CD4-positive, alpha-beta T cell (primary cell): Measurements from ENCODE around the gene NR3C2. TPM values are rescaled to one million over a fixed set of nuclear protein-coding genes. Genes with fewer than 3 reads are reported as not detected.

ENCODE experiments used
- ATAC-seq: fragments of 200-7000 bp; cut with Tn5 transposase; one replicate; pipeline ENCODE4 v1.10.0; 2022; ENCODE audit warnings: mild to moderate bottlenecking; ENCODE audit not compliant: poor library complexity
- CTCF ChIA-PET: fragments of 350-600 bp; sonication (Branson Sonifier 250); formaldehyde crosslinking; loops from one replicate; lab custom pipeline; 2021; ENCODE audit warnings: antibody characterized with exemption, inconsistent platforms; lab: Charles Lee
- POLR2A ChIA-PET: fragments of 350-600 bp; sonication (Branson Sonifier 250); formaldehyde crosslinking; loops from one replicate; lab custom pipeline; 2021; ENCODE audit warnings: antibody characterized with exemption, inconsistent platforms; lab: Charles Lee
- DNase-seq, 14 experiments: peaks; one replicate each; pipeline ENCODE4 v3.0.0-alpha.2; 2013 to 2020; ENCODE audit warnings: mixed read lengths in 2 of 14
- H3K27ac ChIP-seq, 2 donors: one replicate each; pipeline versions ENCODE4 v1.5.1 to v1.7.0; 2013; ENCODE audit warnings: low read length in 2 of 2, low read depth in 1 of 2, mild to moderate bottlenecking in 1 of 2
- H3K27me3 ChIP-seq, 2 experiments: 1 replicate in 1 of 2; 2 replicates in 1 of 2; pipeline versions ENCODE4 v1.6.1 to v1.7.0; 2013; ENCODE audit warnings: low read length in 2 of 2, control low read depth in 1 of 2, mild to moderate bottlenecking in 1 of 2, moderate library complexity in 1 of 2; ENCODE audit not compliant: insufficient read depth in 2 of 2, control insufficient read depth in 1 of 2
- H3K36me3 ChIP-seq: one replicate; pipeline ENCODE4 v1.6.1; 2013; ENCODE audit warnings: low read length, control low read depth; ENCODE audit not compliant: insufficient read depth
- H3K4me1 ChIP-seq: one replicate; pipeline ENCODE4 v1.6.1; 2013; ENCODE audit warnings: low read length, control low read depth; ENCODE audit not compliant: insufficient read depth
- H3K4me3 ChIP-seq: one replicate; pipeline ENCODE4 v1.5.1; 2013; ENCODE audit warnings: mild to moderate bottlenecking, low read length, moderate library complexity
- H3K9me3 ChIP-seq, 2 experiments: 1 replicate in 1 of 2; 2 replicates in 1 of 2; pipeline versions ENCODE4 v1.6.1 to v1.7.0; 2013; ENCODE audit warnings: low read length in 2 of 2, mild to moderate bottlenecking in 2 of 2, control low read depth in 1 of 2, moderate library complexity in 1 of 2; ENCODE audit not compliant: control insufficient read depth in 1 of 2, insufficient read depth in 1 of 2
- H3K27ac Mint-ChIP-seq: one replicate; pipeline ENCODE4 v1.8.0; 2020; ENCODE audit warnings: mixed read lengths
- H3K27me3 Mint-ChIP-seq: one replicate; pipeline ENCODE4 v1.8.0; 2021; ENCODE audit warnings: mixed read lengths
- H3K36me3 Mint-ChIP-seq: one replicate; pipeline ENCODE4 v1.8.0; 2021; ENCODE audit warnings: low read depth, mixed read lengths
- H3K4me1 Mint-ChIP-seq: one replicate; pipeline ENCODE4 v1.8.0; 2021; ENCODE audit warnings: low read depth, mixed read lengths
- H3K4me3 Mint-ChIP-seq: one replicate; pipeline ENCODE4 v1.8.0; 2020; ENCODE audit warnings: mild to moderate bottlenecking, mixed read lengths
- H3K9me3 Mint-ChIP-seq: one replicate; pipeline ENCODE4 v1.8.0; 2020; ENCODE audit warnings: mixed read lengths
- CTCF ChIP-seq: fragments of 200-600 bp; IDR thresholded peaks from one replicate; pipeline ENCODE4 v1.8.0; 2022; ENCODE audit warnings: antibody characterized with exemption, mild to moderate bottlenecking
- intact Hi-C, 2 experiments: fragments of 100-400 bp; cut with DNase I in 1 of 2; cut with micrococcal nuclease in 1 of 2; formaldehyde crosslinking; loops; one replicate each; pipeline versions ENCODE4 v1.15.1 to v1.9.0; 2023 to 2025; cut with DNase I, micrococcal nuclease
- total RNA-seq, 174 experiments: library from RNA in 2 of 174; stranded (reverse) in 2 of 174; gene quantifications; one replicate each; pipeline ENCODE4 v1.2.3 and lab custom pipeline; 2021 to 2026

Gene NR3C2
- total RNA-seq, 2 experiments from 2014 or later: 31.6 to 35.0 TPM

GRCh38 chr4:148095346-148095923 lies 346.8 kb downstream of the NR3C2 start:
- H3K4me1 ChIP-seq: no peaks in the 10 kb centered on the region
- Mint-ChIP-seq H3K27me3 (no peaks in the 10 kb centered on the region), H3K4me1 (peaks cover 12% of the 10 kb centered on the region), H3K27ac (no peak overlapping the region), H3K9me3 (no peaks in the 10 kb centered on the region), H3K4me3 (no peak overlapping the region), H3K36me3 (peaks cover 37% of the 10 kb centered on the region)
- no peaks in the 10 kb centered on the region for H3K9me3 ChIP-seq
- H3K4me3 ChIP-seq: no peak overlapping the region
- no peak overlapping the region for H3K27ac ChIP-seq
- no peak for TF ChIP-seq CTCF
- no peaks in the 10 kb centered on the region for H3K27me3 ChIP-seq
- intact Hi-C loops: no loop called here
- peaks cover 6% of the 10 kb centered on the region for H3K36me3 ChIP-seq
- ChIA-PET POLR2A (no interaction called here), CTCF (no interaction called here)
- DNase-seq (no peak), ATAC-seq (no peak)

GRCh38 chr4:148094149-148094548 lies 348.1 kb downstream of the NR3C2 start:
- DNase-seq (no peak), ATAC-seq (no peak)
- H3K4me3 Mint-ChIP-seq: no peak overlapping the region
- H3K4me1 ChIP-seq: no peaks in the 10 kb centered on the region
- H3K27ac Mint-ChIP-seq: no peak overlapping the region
- TF ChIP-seq CTCF: no peak
- H3K27me3 Mint-ChIP-seq: no peaks in the 10 kb centered on the region
- no peak overlapping the region for H3K27ac ChIP-seq
- H3K36me3 Mint-ChIP-seq: peaks cover 40% of the 10 kb centered on the region
- peaks cover 19% of the 10 kb centered on the region for H3K4me1 Mint-ChIP-seq
- POLR2A ChIA-PET: no interaction called here
- H3K36me3 ChIP-seq: peaks cover 6% of the 10 kb centered on the region
- intact Hi-C loops: no loop called here
- no peaks in the 10 kb centered on the region for H3K27me3 ChIP-seq
- CTCF ChIA-PET: no interaction called here
- no peak overlapping the region for H3K4me3 ChIP-seq
- no peaks in the 10 kb centered on the region for H3K9me3 Mint-ChIP-seq
- no peaks in the 10 kb centered on the region for H3K9me3 ChIP-seq

DNA sequence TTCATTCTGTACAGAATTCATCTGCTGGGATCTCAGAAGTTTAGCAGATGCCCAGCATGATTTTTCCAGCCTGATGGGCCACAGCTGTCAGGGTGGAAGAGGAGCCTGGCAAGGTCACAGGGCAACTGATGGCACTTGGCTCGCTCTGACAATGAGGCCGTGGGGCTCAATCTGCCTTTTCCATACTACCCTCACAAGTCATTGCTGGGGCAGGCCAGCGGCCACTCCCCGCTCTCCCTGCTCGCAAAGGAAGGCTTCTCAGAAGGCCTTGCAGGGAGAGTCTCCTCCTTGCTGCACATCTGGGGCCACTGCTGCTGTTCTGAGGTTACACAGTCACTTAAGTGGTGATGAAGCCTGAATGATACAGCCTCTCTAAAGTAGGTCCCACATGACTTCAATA lies 349.1 kb downstream of the NR3C2 start:
- H3K9me3 ChIP-seq: no peaks in the 10 kb centered on the region
- peaks cover 45% of the 10 kb centered on the region for H3K36me3 Mint-ChIP-seq
- POLR2A ChIA-PET: no interaction called here
- no peaks in the 10 kb centered on the region for H3K27me3 Mint-ChIP-seq
- no peak overlapping the region for H3K4me3 Mint-ChIP-seq
- DNase-seq: no peak
- no peak for TF ChIP-seq CTCF
- H3K36me3 ChIP-seq: peaks cover 6% of the 10 kb centered on the region
- peaks cover 18% of the 10 kb centered on the region for H3K4me1 Mint-ChIP-seq
- H3K4me1 ChIP-seq: no peaks in the 10 kb centered on the region
- ATAC-seq: no peak
- H3K27ac ChIP-seq: no peak overlapping the region
- H3K9me3 Mint-ChIP-seq: no peaks in the 10 kb centered on the region
- intact Hi-C loops: no loop called here
- no peak overlapping the region for H3K27ac Mint-ChIP-seq
- H3K4me3 ChIP-seq: no peak overlapping the region
- H3K27me3 ChIP-seq: no peaks in the 10 kb centered on the region
- CTCF ChIA-PET: no interaction called here
